Smooth muscle cell (in vitro differentiated cells): ENCODE results near the gene RALY. TPM values are rescaled to one million over a fixed set of nuclear protein-coding genes. Genes with fewer than 3 reads are reported as not detected.

Experiments
- DNase-seq: peaks from one replicate; lab custom pipeline; 2025; ENCODE audit not compliant: unreplicated experiment; lab: John Stamatoyannopoulos, UW
- H2AFZ ChIP-seq: fragments of 200-600 bp; sonication (generic); 2 replicates; pipeline ENCODE4 v1.6.0; 2016; ENCODE audit warnings: antibody characterized with exemption, low read depth, mild to moderate bottlenecking
- H3F3A ChIP-seq: fragments of 200-600 bp; sonication (generic); 2 replicates; pipeline ENCODE4 v1.6.0; 2017; ENCODE audit warnings: antibody characterized with exemption, low read depth
- H3K27ac ChIP-seq: fragments of 200-600 bp; sonication (generic); 2 replicates; pipeline ENCODE4 v1.5.1; 2016; ENCODE audit warnings: low read depth, mild to moderate bottlenecking
- H3K27me3 ChIP-seq: fragments of 200-600 bp; sonication (generic); 2 replicates; pipeline ENCODE4 v1.6.1; 2016; ENCODE audit warnings: low read depth, mild to moderate bottlenecking
- H3K36me3 ChIP-seq: fragments of 200-600 bp; sonication (generic); 2 replicates; pipeline ENCODE4 v1.5.1; 2016; ENCODE audit warnings: low read depth
- H3K4me1 ChIP-seq: fragments of 200-600 bp; sonication (generic); 2 replicates; pipeline ENCODE4 v1.5.1; 2016; ENCODE audit warnings: low read depth
- H3K4me2 ChIP-seq: fragments of 200-600 bp; sonication (generic); 2 replicates; pipeline ENCODE4 v1.6.0; 2016; ENCODE audit warnings: mild to moderate bottlenecking
- H3K4me3 ChIP-seq: fragments of 200-600 bp; sonication (generic); 2 replicates; pipeline ENCODE4 v1.5.1; 2016; ENCODE audit warnings: mild to moderate bottlenecking
- H3K79me2 ChIP-seq: fragments of 200-600 bp; sonication (generic); 2 replicates; pipeline ENCODE4 v1.6.0; 2016; ENCODE audit warnings: low read depth, mild to moderate bottlenecking
- H3K9ac ChIP-seq: fragments of 200-600 bp; sonication (generic); 2 replicates; pipeline ENCODE4 v1.6.0; 2016; ENCODE audit warnings: low read depth
- H3K9me3 ChIP-seq: fragments of 200-600 bp; sonication (generic); replicated peaks from 2 replicates; pipeline ENCODE4 v1.5.1; 2016; ENCODE audit warnings: low read depth
- H4K20me1 ChIP-seq: fragments of 200-600 bp; sonication (generic); 2 replicates; pipeline ENCODE4 v1.6.0; 2016; ENCODE audit warnings: low read depth
- WGBS: methylation state at CpG from one replicate; pipeline ENCODE4 v1.1.7; 2016; ENCODE audit warnings: low lambda C conversion rate; 5-methylcytosine and 5-hydroxymethylcytosine counted together
- polyA plus RNA-seq: library from polyadenylated mRNA; unstranded; fragments of >200 nt; fragmentation: Nextera tagmentation; extraction: Ambion mirVana; gene quantifications from 2 replicates; pipeline ENCODE4 v1.2.1, GENCODE V29; 2016
- total RNA-seq: library from RNA; depleted of rRNA; stranded (reverse); fragments of >200 nt; gene quantifications from 2 replicates; pipeline ENCODE4 v1.2.3, GENCODE V29; 2014
- TF ChIP-seq, protein P1 (sequence below): fragments of 200-600 bp; sonication (generic); IDR thresholded peaks from 2 replicates; pipeline ENCODE4 v1.5.1; 2017; ENCODE audit warnings: borderline replicate concordance, mild to moderate bottlenecking, antibody characterized with exemption; ENCODE audit not compliant: insufficient read depth, poor library complexity, severe bottlenecking

The RALY gene
- total and polyA plus RNA-seq, 2 experiments from 2014 or later, result 99.7 to 218 TPM

DNA sequence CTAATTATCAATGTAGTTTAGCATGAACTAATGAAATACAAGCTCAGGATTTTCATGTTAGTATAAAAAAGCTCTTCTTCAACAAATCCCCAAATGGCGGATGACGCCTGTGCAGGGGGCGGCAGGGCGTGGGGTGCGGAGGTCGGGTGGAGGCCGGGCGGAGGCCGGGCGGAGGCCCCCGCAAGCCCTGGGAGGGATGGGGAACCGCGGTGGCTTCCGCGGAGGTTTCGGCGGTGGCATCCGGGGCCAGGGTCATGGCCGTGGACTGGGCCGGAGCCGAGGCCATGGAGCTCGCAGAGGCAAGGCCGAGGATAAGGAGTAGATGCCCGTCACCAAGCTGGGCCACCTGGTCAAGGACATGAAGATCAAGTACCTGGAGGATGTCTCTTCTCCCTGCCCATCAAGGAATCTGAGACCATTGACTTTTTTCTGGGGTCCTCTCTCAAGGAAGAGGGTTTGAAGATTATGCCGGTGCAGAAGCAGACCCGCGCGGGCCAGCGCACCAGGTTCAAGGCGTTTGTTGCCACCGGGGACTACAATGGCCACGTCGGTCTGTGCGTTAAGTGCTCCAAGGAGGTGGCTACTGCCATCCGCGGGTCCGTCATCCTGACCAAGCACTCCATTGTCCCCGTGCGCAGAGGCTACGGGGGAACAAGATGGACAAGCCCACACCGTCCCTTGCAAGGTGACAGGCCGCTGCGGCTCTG, 128.7 kb downstream of the RALY start:
- H3K36me3 ChIP-seq, result no peaks in the 10 kb centered on the region
- TF ChIP-seq, protein P1, sequence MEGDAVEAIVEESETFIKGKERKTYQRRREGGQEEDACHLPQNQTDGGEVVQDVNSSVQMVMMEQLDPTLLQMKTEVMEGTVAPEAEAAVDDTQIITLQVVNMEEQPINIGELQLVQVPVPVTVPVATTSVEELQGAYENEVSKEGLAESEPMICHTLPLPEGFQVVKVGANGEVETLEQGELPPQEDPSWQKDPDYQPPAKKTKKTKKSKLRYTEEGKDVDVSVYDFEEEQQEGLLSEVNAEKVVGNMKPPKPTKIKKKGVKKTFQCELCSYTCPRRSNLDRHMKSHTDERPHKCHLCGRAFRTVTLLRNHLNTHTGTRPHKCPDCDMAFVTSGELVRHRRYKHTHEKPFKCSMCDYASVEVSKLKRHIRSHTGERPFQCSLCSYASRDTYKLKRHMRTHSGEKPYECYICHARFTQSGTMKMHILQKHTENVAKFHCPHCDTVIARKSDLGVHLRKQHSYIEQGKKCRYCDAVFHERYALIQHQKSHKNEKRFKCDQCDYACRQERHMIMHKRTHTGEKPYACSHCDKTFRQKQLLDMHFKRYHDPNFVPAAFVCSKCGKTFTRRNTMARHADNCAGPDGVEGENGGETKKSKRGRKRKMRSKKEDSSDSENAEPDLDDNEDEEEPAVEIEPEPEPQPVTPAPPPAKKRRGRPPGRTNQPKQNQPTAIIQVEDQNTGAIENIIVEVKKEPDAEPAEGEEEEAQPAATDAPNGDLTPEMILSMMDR, result no peak
- no peaks in the 10 kb centered on the region for H3K4me1 ChIP-seq
- no peak overlapping the region for H3K9ac ChIP-seq
- no peaks in the 10 kb centered on the region for H3K79me2 ChIP-seq
- no peaks in the 10 kb centered on the region for H3K27me3 ChIP-seq
- H3K4me3 ChIP-seq, result no peak overlapping the region
- H3K27ac ChIP-seq, result no peak overlapping the region
- DNase-seq, result no peak
- H4K20me1 ChIP-seq, result no peaks in the 10 kb centered on the region
- 95% methylated on average over 43 of the region's 43 CpGs for WGBS
- no peak overlapping the region for H3K4me2 ChIP-seq
- H3K9me3 ChIP-seq, result no peaks in the 10 kb centered on the region
- no peaks in the 10 kb centered on the region for H3F3A ChIP-seq
- H2AFZ ChIP-seq, result no peak overlapping the region

DNA sequence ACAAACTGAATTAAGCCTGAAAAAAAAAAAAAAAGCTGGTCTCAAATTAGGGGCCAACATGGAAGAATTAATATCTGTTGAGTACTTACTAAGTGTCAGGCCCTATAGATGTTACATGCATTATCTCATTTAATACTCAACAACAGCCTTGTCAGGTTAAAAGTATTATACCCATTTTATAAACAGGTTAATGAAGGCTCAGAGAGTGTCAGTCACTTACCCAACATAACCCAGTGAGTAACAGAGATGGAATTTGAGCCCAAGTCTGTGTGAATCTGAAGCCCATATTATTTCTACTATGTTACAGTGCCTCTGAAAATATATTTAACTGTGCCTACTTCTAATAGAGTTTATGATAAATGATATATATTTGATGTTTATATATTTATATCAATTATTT, 129.6 kb downstream of the RALY start:
- TF ChIP-seq, protein P1, result no peak
- Histone ChIP-seq H3K4me1 (no peaks in the 10 kb centered on the region), H3K9me3 (no peaks in the 10 kb centered on the region), H3K4me3 (no peak overlapping the region), H3K27ac (no peak overlapping the region), H3F3A (no peaks in the 10 kb centered on the region), H3K36me3 (no peaks in the 10 kb centered on the region), H3K9ac (no peak overlapping the region), H3K79me2 (no peaks in the 10 kb centered on the region), H2AFZ (no peak overlapping the region), H3K4me2 (no peak overlapping the region), H3K27me3 (no peaks in the 10 kb centered on the region), H4K20me1 (no peaks in the 10 kb centered on the region)
- no peak for DNase-seq

DNA sequence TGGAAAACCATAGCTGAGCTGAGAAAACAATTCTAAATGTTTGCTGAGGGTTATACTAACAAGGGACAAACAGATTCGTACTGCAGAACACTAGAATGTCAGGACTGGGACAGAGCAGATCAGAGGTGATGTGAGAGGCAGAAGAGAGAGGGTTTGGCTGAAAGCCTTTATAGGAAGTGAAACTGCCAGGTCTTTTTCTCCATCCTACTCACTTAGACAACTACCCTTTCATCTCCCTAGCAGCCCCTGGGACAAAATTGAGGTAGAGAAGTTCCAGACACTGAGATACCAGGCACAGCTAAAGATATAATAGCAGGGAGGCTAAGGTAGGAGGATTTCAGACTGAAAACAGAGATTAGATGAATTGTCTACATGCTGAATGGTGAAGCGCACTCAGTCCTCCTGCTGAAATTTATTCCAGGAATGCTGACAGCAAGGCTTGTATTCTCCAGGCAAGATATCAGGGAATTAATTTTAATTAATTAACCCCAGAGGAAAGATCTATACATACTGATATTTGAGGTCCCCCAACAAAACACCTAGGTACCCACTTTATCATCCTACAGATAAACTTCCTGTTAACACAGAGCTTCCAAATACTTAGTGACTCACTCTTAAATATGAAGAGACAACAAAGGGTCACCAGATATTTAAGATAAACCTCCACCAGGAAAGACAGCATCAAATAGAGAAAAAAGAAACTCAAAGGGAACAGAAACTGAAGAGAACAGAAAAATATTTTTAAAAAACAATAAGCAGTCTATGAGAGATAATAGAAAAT, 130.9 kb downstream of the RALY start:
- H3K27ac ChIP-seq, result no peak overlapping the region
- 52% methylated on average over 2 of the region's 2 CpGs for WGBS
- no peaks in the 10 kb centered on the region for H3K27me3 ChIP-seq
- H3K36me3 ChIP-seq, result no peaks in the 10 kb centered on the region
- H3K4me3 ChIP-seq, result no peak overlapping the region
- no peaks in the 10 kb centered on the region for H4K20me1 ChIP-seq
- H3K79me2 ChIP-seq, result no peaks in the 10 kb centered on the region
- no peak overlapping the region for H2AFZ ChIP-seq
- H3K4me1 ChIP-seq, result no peaks in the 10 kb centered on the region
- TF ChIP-seq, protein P1, result no peak
- H3K9ac ChIP-seq, result no peak overlapping the region
- no peak overlapping the region for H3K4me2 ChIP-seq
- no peak for DNase-seq
- no peaks in the 10 kb centered on the region for H3F3A ChIP-seq
- no peaks in the 10 kb centered on the region for H3K9me3 ChIP-seq
